DMS114 treated with DMSO at 0.1 percent for 48 hours (cell line): ENCODE results near the gene FAM236D.
"Not testable (repeated sequence)": the region's sequence is repeated elsewhere in the genome, so short reads cannot be mapped to it uniquely, and the experiment has no call there.

Experiments used
- DNase-seq: peaks from one replicate; lab custom pipeline; 2025; ENCODE audit not compliant: unreplicated experiment; lab: John Stamatoyannopoulos, UW

The FAM236D gene

GRCh38 chrX:72808110-72808509 is at the start of gene FAM236D:
FAM236D (minus strand) TSS chrX:72808210; CDS start chrX:72808110, 100 bp downstream.
- not testable (repeated sequence) for DNase-seq

DNA sequence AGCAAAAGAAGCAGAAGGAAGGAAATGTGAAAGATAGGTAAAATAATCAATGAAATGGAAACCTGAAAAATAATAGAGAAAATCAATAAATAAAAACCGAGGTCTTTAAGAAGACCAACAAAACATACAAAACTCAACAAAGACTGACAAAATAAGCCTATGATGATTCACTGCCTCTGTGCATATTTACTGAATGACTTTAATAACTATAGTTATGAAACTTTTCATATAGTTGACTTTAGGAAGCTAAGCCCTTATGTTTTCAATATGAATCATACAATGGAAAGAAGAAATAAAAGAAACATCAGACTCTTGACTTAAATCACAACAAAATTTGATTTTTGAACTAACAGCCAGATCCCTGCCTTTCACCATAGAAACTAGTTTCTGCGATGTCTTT is 29.5 kb upstream of the FAM236D start:
- not testable (repeated sequence) for DNase-seq

DNA sequence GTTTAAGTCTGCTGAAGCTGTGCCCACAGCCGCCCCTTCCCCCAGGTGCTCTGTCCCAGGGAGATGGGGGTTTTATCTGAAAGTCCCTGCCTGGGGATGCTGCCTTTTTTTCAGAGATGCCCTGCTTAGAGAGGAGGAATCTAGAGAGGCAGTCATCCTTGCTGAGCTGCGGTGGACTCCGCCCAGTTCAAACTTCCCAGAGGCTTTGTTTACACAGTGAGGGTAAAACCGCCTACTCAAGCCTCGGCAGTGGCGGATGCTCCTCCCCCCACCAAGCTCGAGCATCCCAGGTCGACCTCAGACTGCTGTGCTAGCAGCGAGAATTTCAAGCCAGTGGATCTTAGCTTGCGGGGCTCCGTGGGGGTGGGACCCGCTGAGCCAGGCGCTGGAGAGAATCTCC is 22.7 kb upstream of the FAM236D start:
- DNase-seq, result not testable (repeated sequence)

DNA sequence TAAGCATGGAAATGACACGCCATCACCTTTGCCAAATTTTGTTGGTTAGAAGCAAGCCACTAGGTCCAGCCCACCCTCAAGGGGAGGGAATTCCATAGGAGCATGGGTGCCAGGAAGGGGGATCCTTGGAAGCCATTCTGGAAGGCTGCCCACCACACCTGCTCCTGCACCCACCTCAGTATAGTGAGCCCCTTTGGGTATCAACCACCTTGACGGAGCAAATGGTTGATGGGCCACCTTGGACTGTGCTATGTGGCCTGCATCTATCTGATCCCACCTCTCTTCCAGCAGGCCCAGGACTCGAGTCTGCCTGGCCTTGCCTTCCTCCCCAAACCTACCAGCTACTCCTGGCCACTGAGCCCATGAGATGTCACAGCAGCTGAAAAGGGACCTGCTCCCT is 17.6 kb downstream of the FAM236D start:
- DNase-seq, result not testable (repeated sequence)

- not testable (repeated sequence) for DNase-seq
Observed at GRCh38 chrX:72788142-72788541, 19.9 kb downstream of the FAM236D start.

DNA sequence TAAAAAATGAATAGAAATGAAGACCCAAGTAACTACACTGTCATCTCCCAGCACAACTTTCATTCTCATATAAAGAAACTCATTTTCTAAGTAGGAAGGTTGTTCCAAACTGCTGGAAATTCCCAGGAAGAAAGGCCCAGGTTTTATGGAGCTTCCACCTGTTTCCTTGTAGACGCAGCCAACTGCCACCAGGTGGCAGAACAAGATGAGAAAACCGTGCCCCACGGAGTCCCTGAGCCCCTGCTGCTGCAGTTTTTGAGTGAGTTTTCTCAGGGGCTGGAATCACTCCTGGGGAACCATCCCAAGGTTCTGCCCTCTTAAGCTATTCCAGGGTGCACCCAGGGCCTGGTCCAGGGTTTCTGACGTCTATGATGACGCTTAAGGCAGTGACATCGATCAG is 24.0 kb downstream of the FAM236D start:
- DNase-seq, result not testable (repeated sequence)

GRCh38 chrX:72783365-72783936 is 24.6 kb downstream of the FAM236D start:
- DNase-seq, result not testable (repeated sequence)

- DNase-seq, result not testable (repeated sequence)
Observed at GRCh38 chrX:72782560-72782959, 25.4 kb downstream of the FAM236D start, which contains the start of gene FAM236B. FAM236B (minus strand) TSS chrX:72782660; CDS start chrX:72782560, 100 bp downstream.

- DNase-seq, result not testable (repeated sequence)
Observed at GRCh38 chrX:72778146-72778545, 29.9 kb downstream of the FAM236D start.

DNA sequence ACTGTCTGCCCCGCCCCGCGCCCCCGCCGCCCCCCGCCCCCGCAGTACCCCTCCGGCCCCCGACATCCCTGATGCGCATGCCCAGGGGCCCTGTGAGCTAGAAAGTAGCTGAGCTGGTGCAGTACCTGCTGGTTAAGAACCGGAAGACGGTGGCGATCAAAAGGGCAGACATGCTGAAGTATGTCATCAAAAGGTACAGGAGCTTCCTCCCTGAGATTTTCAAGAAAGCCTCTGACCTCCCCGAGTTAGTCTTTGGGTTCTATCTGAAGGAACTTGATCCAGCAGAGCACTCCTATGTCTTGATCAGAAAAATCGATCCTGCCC is 30.6 kb downstream of the FAM236D start:
- DNase-seq, result not testable (repeated sequence)

DNA sequence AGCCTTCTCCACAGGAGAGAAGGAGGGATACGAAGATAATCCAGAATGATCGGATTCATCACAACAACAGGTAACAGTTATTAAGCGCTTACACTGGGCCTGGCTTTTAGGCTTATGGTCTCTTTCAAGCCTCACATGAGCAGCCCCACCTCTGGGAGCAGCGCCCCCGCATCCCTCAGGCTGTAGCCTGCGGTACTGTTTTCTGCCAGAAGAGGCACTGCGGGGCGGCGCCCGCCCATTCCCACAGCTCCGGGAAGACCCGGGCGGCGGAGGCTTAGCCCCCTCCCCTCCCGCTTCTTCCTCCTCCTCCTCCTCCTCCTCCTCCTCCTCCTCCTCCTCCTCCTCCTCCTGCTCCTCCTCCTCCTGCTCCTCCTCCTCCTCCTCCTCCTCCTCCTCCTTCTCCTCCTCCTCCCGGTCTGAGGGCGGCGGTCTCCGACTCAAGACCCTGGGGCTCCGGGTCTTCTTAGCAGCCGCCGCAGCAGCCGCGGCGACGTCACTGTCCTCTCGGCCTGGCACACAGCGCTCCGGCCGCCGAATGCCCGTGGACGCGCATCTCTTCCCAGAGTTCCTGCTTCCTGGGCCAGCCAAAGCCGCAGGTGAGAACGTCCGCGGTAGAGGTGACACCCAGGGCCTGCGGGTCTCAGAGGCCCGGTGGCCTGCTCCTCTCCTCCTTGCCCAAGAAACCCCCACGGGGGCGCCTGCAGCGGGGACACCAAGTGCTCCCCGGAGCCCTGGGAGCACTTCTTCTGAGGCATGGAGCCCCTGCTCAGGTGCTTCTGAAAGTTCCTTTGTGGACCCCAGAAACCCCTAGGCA is 31.1 kb downstream of the FAM236D start, which contains the start of gene DMRTC1B:
DMRTC1B (plus strand) TSS at position 238 of the 814 bp plus-strand sequence. CDS start 68,246 bp downstream, outside the sequence.
- not testable (repeated sequence) for DNase-seq

GRCh38 chrX:72760454-72760853 is 47.6 kb downstream of the FAM236D start:
- DNase-seq, result not testable (repeated sequence)
